NCI-H1105 (cell line): ENCODE measurements around the gene SENP3.

Experiments
- DNase-seq: peaks from one replicate; lab custom pipeline; 2025; lab: John Stamatoyannopoulos, UW

Gene SENP3

DNA sequence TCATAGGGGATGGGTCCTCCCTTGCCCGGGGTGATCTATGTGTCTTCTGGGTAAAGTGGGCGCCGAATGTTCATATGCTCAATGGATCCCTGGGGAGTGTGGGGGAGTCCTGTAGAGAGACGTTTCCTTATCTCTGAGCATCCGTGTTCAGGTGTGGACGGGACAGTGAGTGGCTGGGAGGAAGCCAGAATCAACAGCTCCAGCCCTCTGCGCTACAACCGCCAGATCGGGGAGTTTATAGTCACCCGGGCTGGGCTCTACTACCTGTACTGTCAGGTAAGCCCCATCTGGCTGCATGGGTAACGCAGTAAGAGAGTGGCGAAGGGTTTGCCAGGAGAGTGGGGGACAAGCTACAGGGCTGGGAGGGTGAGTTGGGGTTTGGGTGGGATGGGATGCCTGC is 5.1 kb upstream of the SENP3 start:
- DNase-seq, result no peak

DNA sequence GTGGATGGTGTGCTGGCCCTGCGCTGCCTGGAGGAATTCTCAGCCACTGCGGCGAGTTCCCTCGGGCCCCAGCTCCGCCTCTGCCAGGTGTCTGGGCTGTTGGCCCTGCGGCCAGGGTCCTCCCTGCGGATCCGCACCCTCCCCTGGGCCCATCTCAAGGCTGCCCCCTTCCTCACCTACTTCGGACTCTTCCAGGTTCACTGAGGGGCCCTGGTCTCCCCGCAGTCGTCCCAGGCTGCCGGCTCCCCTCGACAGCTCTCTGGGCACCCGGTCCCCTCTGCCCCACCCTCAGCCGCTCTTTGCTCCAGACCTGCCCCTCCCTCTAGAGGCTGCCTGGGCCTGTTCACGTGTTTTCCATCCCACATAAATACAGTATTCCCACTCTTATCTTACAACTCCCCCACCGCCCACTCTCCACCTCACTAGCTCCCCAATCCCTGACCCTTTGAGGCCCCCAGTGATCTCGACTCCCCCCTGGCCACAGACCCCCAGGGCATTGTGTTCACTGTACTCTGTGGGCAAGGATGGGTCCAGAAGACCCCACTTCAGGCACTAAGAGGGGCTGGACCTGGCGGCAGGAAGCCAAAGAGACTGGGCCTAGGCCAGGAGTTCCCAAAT is 4.5 kb upstream of the SENP3 start:
- DNase-seq, result no peak

DNA sequence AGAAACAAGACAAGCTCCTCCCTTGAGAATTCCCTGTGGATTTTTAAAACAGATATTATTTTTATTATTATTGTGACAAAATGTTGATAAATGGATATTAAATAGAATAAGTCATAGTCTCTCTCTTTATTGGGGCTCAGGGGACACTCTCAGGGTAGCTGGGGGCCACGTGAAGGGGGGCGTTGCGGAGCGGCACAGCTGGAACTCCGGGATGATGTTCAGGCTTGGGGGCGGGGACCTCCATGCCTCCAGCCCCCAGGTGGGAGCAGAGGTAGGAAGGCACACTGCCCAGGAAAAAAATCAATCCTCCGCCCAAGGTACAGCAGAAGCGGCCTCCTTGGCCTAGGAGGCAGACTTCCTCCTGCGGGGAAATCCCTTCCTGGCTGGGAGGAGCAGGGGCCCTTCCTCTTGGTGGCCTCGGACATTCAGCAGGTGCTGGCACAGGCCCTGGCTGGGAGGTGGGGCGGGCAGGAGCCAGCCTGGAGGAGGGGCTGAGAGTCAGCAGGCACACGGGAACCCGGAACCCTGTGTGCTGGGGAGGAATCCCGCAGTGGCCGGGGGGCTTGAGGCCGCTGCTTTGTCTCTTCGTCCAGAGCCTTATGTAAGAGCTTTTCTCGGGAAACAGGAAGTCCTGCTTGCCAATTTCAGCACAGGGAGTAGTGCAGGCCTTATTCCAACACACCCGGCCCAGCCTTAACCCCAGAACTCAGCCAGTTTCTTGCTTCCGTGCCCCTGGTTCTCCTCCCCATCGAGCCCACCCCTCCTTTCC is 3.8 kb upstream of the SENP3 start:
- peak; percentile 85 for DNase-seq

DNA sequence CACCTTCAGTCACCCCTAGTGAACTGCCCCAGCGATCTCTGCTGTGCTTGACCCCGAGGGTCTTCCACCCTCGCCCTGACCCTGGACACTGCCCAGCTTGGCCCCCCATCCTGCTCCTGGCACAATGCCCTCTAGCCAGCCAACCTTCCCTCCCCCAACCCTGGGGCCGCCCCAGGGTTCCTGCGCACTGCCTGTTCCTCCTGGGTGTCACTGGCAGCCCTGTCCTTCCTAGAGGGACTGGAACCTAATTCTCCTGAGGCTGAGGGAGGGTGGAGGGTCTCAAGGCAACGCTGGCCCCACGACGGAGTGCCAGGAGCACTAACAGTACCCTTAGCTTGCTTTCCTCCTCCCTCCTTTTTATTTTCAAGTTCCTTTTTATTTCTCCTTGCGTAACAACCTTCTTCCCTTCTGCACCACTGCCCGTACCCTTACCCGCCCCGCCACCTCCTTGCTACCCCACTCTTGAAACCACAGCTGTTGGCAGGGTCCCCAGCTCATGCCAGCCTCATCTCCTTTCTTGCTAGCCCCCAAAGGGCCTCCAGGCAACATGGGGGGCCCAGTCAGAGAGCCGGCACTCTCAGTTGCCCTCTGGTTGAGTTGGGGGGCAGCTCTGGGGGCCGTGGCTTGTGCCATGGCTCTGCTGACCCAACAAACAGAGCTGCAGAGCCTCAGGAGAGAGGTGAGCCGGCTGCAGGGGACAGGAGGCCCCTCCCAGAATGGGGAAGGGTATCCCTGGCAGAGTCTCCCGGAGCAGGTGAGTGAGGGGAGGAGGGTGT is 3.0 kb upstream of the SENP3 start, which contains the start of gene TNFSF13:
TNFSF13 (plus strand) TSS at position 207 of the 776 bp plus-strand sequence; CDS start at position 497, 290 bp downstream.
- no peak for DNase-seq

DNA sequence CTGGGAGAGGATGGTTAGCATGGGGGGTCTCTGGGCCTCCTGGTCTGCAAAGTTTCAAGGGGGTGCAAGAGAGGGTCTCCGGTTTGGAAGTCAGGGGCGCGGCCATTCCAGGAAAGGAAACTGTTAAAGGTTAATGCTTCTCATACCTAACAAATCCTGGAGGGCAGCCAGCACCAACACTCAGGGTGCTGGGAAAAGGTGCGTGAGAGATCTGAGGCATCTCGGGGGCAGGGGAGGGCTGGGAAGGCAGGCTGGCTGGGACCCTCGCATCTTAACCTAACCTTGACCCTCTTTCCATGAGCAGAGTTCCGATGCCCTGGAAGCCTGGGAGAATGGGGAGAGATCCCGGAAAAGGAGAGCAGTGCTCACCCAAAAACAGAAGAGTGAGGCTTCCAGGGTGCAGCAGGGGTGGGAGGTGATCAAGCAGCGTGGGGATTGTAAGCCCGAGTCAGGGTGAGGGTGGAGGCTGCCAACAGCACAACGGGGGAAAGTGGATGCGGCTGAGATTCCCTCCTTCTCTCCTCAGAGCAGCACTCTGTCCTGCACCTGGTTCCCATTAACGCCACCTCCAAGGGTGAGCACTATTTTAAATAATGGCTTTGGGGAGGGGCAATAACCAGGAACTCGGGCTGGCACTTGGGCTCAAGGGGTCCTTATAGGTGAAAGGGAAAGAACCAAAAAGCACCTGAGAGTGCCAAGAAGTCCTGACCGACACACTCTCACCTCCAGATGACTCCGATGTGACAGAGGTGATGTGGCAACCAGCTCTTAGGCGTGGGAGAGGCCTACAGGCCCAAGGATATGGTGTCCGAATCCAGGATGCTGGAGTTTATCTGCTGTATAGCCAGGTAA is 2.2 kb upstream of the SENP3 start:
- DNase-seq, result no peak

DNA sequence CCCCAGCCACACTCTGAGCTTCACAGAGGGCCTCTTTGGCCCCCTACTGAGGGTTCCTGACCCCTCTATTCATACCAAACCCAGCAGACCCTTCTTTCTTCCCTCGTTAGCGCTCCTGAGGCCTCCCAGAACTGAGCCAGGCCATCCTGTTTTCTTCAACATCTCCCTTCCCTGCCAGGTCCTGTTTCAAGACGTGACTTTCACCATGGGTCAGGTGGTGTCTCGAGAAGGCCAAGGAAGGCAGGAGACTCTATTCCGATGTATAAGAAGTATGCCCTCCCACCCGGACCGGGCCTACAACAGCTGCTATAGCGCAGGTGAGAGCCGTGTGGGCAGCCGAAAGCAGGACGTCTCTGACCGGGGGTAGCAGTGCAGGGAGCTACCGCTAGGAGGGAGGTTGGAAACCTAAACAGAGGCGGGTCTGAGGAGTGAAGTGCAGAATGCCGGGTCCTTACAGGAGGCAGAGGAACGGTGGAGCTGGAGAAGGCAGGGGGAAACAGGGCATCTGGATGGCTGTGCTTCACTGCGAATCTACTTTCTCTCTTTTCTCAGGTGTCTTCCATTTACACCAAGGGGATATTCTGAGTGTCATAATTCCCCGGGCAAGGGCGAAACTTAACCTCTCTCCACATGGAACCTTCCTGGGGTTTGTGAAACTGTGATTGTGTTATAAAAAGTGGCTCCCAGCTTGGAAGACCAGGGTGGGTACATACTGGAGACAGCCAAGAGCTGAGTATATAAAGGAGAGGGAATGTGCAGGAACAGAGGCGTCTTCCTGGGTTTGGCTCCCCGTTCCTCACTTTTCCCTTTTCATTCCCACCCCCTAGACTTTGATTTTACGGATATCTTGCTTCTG is 1.3 kb upstream of the SENP3 start:
- no peak for DNase-seq

DNA sequence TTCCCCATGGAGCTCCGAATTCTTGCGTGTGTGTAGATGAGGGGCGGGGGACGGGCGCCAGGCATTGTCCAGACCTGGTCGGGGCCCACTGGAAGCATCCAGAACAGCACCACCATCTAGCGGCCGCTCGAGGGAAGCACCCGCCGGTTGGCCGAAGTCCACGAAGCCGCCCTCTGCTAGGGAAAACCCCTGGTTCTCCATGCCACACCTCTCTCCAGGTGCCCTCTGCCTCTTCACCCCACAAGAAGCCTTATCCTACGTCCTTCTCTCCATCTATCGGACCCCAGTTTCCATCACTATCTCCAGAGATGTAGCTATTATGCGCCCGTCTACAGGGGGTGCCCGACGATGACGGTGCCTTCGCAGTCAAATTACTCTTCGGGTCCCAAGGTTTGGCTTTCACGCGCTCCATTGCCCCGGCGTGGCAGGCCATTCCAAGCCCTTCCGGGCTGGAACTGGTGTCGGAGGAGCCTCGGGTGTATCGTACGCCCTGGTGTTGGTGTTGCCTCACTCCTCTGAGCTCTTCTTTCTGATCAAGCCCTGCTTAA is 617 bp upstream of the SENP3 start:
- peak; percentile 88 for DNase-seq

DNA sequence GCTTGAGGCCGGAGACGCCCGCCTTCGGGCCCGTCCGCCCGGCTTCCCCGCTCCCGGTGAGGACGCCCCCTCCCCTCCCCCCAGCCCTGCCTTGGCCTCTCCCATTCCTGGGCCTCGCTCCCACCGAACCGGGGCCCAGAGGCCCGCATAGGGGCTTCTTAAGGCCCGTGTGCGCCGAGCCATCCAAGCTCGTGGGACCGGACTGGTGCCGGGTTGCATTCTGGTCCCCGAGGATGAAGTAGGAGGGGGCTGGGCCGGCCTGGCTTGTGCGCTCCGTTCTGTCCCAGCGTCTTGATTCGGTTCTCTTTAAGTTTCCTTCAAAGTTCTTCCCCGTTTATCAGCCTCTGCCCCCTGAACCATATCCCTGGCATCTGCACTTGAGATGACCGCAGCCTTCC is 488 bp downstream of the SENP3 start:
- no peak for DNase-seq

DNA sequence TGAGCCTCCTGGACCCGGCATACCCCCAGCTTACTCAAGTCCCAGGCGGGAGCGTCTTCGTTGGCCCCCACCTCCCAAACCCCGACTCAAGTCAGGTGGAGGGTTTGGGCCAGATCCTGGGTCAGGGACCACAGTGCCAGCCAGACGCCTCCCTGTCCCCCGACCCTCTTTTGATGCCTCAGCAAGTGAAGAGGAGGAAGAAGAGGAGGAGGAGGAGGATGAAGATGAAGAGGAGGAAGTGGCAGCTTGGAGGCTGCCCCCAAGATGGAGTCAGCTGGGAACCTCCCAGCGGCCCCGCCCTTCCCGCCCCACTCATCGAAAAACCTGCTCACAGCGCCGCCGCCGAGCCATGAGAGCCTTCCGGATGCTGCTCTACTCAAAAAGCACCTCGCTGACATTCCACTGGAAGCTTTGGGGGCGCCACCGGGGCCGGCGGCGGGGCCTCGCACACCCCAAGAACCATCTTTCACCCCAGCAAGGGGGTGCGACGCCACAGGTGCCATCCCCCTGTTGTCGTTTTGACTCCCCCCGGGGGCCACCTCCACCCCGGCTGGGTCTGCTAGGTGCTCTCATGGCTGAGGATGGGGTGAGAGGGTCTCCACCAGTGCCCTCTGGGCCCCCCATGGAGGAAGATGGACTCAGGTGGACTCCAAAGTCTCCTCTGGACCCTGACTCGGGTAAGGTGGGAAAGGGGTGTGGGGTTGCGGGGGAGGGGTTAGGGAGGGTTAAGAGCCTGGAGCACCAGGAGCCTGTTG is 1.6 kb downstream of the SENP3 start:
- no peak for DNase-seq

DNA sequence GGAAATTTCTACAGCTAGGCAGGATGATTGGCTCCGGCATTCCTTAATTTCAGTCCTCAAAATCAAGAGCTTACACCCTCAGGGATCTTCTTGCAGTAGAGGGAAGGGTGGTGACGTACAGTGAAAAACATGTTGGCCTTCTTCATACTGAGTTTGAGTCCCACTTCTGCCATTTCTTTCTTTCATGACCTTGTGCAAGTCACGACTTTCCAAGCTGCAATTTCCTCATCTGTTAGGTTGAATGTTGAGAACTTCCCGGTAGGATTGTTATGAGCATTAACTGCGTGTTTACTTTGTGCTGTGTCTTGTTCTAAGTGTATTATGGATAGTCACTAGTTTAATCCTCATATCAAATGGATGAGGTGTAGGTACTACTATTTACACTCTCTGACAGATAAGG is 7.9 kb downstream of the SENP3 start:
- DNase-seq, result no peak

DNA sequence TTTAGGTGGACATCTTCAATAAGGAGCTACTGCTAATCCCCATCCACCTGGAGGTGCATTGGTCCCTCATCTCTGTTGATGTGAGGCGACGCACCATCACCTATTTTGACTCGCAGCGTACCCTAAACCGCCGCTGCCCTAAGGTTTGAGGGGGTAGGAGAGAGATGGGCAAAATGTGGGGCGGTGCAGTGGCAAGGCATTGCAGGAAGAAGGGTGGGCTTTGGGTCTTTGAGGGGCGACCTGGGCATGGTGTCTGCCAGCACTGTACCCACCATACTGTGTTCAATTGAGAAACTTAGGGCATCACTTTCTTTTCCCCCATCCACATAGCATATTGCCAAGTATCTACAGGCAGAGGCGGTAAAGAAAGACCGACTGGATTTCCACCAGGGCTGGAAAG is 8.6 kb downstream of the SENP3 start:
- DNase-seq, result no peak

DNA sequence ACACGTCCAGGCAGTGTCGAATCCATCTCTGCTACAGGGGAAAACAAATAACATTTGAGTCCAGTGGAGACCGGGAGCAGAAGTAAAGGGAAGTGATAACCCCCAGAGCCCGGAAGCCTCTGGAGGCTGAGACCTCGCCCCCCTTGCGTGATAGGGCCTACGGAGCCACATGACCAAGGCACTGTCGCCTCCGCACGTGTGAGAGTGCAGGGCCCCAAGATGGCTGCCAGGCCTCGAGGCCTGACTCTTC is 10.5 kb downstream of the SENP3 start:
- DNase-seq, result no peak

DNA sequence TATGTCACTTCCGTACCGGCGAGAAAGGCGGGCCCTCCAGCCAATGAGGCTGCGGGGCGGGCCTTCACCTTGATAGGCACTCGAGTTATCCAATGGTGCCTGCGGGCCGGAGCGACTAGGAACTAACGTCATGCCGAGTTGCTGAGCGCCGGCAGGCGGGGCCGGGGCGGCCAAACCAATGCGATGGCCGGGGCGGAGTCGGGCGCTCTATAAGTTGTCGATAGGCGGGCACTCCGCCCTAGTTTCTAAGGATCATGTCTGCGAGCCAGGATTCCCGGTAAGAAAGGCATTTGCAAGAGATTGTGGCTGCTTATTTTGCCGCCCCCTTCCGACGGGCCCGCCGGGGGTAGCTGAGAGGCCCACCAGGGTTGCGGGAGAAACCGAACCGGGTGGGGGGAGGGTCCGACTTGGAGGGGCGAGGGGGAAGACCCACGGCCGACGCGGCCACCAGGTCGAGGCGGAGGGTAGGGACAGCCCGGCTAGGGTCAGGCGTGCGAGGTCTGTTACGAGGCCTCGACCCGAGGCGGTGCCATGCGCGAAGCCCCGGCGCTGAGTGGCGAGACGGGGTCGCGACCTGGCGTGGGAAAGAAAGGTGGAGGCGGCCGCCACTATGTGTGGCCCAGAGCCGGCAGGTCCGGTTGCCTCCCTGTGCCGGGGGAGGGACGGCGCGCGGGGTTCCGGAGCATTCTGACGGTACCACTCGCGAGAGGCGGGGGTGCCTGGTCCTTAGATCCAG is 11.0 kb downstream of the SENP3 start:
- peak; percentile 100 for DNase-seq

DNA sequence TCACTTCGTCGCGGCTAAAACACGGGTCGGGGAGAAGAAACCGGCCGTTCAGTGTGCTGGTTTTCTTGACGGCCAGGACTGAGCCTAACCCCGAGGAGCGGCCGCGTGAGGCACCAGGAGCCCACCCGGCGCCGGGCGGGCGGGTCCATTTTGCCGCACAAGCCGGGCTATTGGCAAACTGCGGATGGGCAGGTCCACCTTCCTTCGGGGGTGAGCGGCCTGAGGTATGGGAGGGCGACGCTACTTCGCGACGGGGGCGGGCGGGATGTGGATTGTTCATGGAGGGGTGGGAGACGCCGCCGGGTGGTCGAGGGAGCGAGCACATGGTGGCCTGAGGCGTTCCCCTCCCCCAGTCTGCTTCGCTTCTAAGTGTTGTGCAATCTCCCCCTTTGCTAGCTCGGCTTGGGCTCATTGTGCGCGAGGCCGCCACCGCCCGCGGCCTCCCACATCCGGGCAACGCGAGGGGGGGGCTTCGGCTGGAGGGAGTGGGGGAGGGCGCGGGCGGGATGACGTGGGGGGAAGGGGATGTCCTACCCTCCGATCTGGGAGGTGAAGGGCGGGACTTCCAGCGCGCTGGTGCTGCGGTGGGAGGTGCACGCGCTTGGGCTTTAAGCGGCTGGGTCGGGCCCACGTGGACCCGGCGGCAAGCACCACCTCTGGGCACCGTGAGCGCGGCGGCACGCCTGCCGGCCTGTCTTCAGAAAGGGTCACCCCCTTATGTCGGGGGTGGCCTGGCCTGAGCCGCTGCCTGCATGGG is 11.8 kb downstream of the SENP3 start:
- peak; percentile 96 for DNase-seq

DNA sequence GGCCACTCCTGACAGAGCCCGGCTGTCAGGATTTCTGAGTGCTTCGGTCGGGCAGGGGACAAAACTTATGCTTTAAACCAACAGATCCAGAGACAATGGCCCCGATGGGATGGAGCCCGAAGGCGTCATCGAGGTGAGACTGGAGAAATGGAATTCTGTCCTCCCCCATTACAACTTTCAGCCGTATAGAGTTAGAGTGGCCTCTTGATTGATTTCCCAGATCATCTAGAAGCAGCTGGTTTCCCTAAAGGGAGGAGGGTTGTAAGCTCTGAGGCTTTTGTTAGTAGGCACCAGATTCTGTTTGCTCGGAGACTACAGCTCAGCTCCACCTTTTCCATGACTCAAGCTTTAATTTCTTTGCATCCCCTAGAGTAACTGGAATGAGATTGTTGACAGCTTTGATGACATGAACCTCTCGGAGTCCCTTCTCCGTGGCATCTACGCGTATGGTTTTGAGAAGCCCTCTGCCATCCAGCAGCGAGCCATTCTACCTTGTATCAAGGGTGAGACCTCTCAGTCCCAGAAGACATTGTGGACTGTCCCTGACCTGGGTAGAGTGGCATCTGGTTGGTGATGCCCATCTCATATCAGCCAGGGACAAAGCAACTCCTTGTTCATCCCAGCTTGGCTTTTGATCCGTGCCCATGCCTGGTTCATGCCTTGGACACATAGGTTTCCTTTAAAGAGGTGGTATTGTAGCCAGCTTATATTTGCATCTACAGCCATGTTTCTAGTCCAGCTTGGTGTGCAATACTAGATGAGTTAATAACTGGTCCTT is 12.6 kb downstream of the SENP3 start:
- DNase-seq, result no peak

DNA sequence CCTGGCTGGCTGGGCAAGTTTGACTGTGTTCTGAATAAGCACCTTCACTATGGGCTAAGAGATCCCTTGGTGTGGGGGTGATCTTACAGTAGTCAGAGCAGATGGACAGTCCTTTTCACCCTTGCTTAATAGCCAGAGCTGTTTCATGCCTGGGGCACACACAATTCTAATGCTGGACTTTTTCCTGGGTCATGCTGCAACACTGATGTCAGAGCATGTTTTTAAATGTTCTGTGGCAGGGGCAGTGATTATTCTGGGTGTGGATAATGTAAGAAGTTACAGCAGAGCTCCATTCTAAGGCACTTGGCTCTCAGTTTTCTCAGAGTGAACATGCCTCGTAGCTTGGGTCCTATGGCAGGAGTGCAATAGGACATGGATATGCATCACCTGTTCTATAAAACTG is 13.8 kb downstream of the SENP3 start:
- no peak for DNase-seq

DNA sequence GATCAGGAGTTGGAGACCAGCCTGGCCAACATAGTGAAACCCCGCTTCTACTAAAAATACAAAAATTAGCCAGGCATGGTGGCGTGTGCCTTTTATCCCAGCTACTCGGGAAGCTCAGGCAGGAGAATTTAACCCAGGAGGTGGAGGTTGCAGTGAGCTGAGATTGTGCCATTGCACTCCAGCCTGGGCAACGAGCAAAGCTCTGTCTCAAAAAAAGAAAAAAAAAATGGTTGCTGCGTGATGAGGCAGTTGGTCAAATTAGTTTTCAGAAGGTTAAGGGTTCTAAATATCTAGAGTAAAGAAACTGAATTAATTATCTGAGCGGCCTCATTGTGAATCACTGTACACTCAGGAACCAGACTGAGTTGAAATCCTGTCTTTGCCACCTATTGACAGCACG is 14.2 kb downstream of the SENP3 start:
- no peak for DNase-seq

DNA sequence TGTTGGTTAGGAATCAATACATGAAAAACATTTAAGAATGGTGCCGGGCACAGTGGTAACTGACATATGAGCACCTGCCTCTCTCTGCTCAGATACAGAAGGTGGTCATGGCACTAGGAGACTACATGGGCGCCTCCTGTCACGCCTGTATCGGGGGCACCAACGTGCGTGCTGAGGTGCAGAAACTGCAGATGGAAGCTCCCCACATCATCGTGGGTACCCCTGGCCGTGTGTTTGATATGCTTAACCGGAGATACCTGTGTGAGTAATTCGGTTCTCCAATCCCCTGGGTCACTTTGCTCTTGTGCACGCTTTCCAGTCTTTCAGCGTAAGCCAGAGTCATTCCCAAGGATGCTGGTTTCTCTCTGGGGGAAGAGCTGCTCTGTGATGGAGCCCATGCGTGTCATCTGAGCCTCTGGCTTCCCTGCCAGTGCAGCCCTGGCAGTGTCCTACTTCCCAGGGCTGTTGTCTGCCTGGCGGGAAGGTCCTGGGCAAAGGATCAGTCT is 14.8 kb downstream of the SENP3 start:
- no peak for DNase-seq
